Right atrium auricular region (tissue), 2 donors: Measurements from ENCODE around the gene PAX7. TPM values are rescaled to one million over a fixed set of nuclear protein-coding genes. Genes with fewer than 3 reads are reported as not detected.

Experiments used
- DNase-seq: peaks from one replicate; pipeline ENCODE4 v3.0.0-alpha.2; 2019; ENCODE audit warnings: low spot score
- H3K27ac ChIP-seq, 2 donors: fragments of 200-600 bp; sonication (generic); 1 replicate in 1 of 2; 2 replicates in 1 of 2; pipeline ENCODE4 v1.5.1; 2016 to 2019
- H3K27me3 ChIP-seq, 2 donors: fragments of 200-600 bp; sonication (generic); one replicate each; pipeline versions ENCODE4 v1.5.1 to v1.6.0; 2017 to 2019
- H3K36me3 ChIP-seq: fragments of 200-600 bp; sonication (generic); one replicate; pipeline ENCODE4 v1.5.1; 2016
- H3K4me1 ChIP-seq, 2 donors: fragments of 200-600 bp; sonication (generic); one replicate each; pipeline versions ENCODE4 v1.5.1 to v1.6.0; 2017 to 2019
- H3K4me3 ChIP-seq, 2 donors: fragments of 200-600 bp; sonication (generic); 1 replicate in 1 of 2; 2 replicates in 1 of 2; pipeline ENCODE4 v1.5.1; 2017 to 2019; ENCODE audit warnings: mild to moderate bottlenecking in 1 of 2, moderate library complexity in 1 of 2
- H3K9me3 ChIP-seq, 2 donors: fragments of 200-600 bp; sonication (generic); one replicate each; pipeline ENCODE4 v1.5.1; 2019
- total RNA-seq, 2 donors: library from RNA; depleted of rRNA; stranded (reverse); fragments of >200 nt; gene quantifications; one replicate each; pipeline ENCODE4 v1.1.0, GENCODE V29; 2016
- TF ChIP-seq, protein P1 (sequence below), 2 donors: fragments of 200-600 bp; sonication (generic); IDR thresholded peaks; one replicate each; pipeline ENCODE4 v1.5.1; 2019; ENCODE audit warnings: antibody characterized with exemption in 2 of 2

The PAX7 gene
- total RNA-seq, 2 donors from 2014 or later: not detected

DNA sequence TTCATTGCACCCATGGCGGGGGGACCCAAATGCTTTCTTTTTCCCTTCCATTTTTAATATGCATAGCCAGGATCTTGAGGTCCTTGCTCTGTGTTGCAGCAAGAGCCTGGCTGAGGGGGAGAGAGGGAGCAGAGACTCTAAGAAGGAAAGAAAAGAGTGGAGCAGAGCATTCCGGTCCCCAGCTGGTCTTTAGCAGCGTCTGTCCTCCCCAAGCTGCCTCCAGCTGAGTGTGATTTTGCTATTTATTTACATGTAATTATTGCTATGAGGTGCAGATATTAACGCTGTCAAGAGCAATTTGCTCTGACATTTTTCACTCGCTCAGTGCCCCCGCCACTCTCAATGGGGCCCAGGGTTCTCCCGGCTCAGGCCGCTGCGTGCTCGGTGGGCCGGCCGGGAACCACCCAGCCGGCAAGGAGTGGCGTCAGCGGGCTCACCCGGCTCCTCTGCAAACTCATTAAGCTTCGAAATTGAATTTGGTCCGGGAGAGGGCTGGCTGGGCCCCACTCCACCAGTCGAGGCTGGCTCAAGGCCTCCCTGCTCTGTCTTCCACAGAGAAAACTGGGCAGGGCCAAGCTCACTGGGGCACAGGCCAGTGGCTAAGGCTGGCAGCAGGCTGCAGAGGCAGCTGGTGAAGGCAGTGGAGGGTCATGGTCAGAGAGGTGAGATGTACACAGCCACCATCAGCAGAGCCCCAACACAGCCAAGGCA lies 93.2 kb downstream of the PAX7 start:
- H3K4me3 ChIP-seq: no peak overlapping the region
- no peaks in the 10 kb centered on the region for H3K4me1 ChIP-seq
- H3K27me3 ChIP-seq: no peaks in the 10 kb centered on the region
- H3K9me3 ChIP-seq: no peaks in the 10 kb centered on the region
- no peak for DNase-seq
- H3K27ac ChIP-seq: no peak overlapping the region
- H3K36me3 ChIP-seq: no peaks in the 10 kb centered on the region
- TF ChIP-seq, protein P1, sequence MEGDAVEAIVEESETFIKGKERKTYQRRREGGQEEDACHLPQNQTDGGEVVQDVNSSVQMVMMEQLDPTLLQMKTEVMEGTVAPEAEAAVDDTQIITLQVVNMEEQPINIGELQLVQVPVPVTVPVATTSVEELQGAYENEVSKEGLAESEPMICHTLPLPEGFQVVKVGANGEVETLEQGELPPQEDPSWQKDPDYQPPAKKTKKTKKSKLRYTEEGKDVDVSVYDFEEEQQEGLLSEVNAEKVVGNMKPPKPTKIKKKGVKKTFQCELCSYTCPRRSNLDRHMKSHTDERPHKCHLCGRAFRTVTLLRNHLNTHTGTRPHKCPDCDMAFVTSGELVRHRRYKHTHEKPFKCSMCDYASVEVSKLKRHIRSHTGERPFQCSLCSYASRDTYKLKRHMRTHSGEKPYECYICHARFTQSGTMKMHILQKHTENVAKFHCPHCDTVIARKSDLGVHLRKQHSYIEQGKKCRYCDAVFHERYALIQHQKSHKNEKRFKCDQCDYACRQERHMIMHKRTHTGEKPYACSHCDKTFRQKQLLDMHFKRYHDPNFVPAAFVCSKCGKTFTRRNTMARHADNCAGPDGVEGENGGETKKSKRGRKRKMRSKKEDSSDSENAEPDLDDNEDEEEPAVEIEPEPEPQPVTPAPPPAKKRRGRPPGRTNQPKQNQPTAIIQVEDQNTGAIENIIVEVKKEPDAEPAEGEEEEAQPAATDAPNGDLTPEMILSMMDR (IDR thresholded peaks at IDR 0.05): no peak

DNA sequence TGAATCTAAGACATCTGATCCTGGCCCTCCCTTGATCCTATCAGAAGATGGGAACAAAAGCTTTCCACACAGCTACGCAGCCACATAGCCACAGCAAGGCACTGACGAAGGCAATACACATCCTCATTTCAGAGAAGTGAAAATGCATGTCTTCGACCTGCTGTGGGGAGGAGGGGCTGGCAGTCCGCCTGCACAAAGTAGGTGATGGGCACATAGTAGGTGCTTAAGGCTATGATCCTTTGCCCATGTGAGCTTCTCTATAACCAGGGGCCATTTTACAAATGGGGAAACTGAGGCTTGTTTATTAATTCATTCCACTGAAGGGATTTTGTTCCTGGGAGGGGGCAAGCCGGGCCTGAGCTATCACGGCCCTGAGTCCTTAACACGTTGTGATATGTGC lies 94.2 kb downstream of the PAX7 start:
- Histone ChIP-seq H3K27me3 (no peaks in the 10 kb centered on the region), H3K4me3 (no peak overlapping the region), H3K9me3 (no peaks in the 10 kb centered on the region), H3K36me3 (no peaks in the 10 kb centered on the region), H3K4me1 (no peaks in the 10 kb centered on the region), H3K27ac (no peak overlapping the region)
- TF ChIP-seq, protein P1 (IDR thresholded peaks at IDR 0.05): no peak
- no peak for DNase-seq

DNA sequence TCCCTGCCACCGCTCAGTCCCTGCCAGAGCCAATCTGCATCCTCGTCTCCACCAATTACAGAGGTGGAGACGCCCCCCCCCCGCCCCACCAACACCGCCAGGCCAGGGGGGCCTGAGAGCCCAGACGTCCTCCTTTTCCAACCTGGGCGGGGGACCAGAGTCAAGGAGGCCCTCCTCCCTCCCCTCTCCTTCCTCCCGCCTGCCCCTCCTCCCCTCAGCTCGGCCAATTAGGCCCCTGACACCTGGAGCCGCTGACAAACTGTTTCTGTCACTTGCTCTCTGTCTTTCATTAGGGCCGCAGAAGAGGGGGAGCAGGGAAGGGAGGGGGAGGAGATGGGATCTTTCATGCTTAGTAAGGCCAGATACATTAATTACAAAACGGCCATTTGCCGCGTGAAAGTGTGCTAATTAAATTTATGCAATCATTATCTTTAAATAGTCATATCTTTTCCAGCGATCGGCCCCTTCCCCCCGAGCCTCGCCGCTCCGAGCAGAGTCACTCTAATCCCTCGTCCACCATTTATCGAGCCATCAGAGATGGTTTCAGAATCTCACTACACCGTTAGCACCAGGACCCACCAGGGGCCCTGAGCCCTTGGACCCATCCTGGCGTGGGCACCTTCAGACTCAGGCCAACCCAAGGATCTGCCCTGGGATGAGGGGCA lies 94.7 kb downstream of the PAX7 start:
- TF ChIP-seq, protein P1 (IDR thresholded peaks at IDR 0.05): no peak
- no peak for DNase-seq
- H3K4me3 ChIP-seq: no peak overlapping the region

DNA sequence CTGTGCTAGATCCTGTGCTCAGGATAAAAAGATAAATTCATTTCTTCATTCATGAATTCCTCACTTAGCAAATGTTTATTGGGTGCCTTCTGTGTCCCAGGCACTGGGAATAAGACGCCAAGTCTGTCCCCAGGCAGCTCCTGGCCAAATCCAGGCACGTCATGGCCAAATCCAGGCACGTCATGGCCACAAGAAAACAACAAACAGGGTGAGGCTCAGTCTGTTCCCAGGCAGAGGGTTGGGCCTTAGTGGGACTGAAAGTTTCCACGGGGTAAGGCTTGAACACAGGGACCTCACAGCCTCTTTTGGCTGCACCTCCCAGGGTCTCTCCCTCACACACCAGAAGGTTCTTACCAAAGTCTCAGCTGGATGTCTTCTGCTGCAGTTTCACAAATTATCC lies 95.7 kb downstream of the PAX7 start:
- no peaks in the 10 kb centered on the region for H3K9me3 ChIP-seq
- TF ChIP-seq, protein P1 (IDR thresholded peaks at IDR 0.05): no peak
- H3K27me3 ChIP-seq: no peaks in the 10 kb centered on the region
- H3K4me3 ChIP-seq: no peak overlapping the region
- no peak overlapping the region for H3K27ac ChIP-seq
- no peaks in the 10 kb centered on the region for H3K36me3 ChIP-seq
- DNase-seq: no peak
- H3K4me1 ChIP-seq: no peaks in the 10 kb centered on the region

More for the DNA sequence above, 94.7 kb downstream of the PAX7 start:
- H3K36me3 ChIP-seq: no peaks in the 10 kb centered on the region
- H3K27ac ChIP-seq: no peak overlapping the region
- H3K4me1 ChIP-seq: no peaks in the 10 kb centered on the region
- no peaks in the 10 kb centered on the region for H3K27me3 ChIP-seq
- H3K9me3 ChIP-seq: no peaks in the 10 kb centered on the region

DNA sequence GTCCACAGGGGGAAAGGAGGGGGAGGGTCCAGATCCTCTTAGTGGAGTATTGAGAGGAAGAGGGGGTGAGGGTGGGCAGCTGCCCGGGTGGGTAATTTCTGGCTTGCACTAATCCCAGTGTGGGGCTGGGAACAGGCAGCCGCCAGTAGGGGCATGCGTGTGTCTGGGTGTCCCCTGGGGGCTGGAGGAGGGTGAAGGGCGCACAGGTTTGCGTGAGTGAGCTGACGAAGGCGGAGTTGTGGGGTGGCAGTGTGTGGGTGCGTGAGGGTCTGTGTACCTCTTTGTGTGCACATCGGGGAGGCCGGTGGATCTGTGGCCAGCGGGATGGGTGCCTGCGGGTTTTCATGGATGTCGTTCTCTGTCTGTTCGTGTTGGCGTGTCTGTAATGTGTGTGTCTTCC lies 97.3 kb downstream of the PAX7 start:
- H3K27ac ChIP-seq: no peak overlapping the region
- H3K9me3 ChIP-seq: no peaks in the 10 kb centered on the region
- no peaks in the 10 kb centered on the region for H3K36me3 ChIP-seq
- no peak for DNase-seq
- H3K27me3 ChIP-seq: no peaks in the 10 kb centered on the region
- TF ChIP-seq, protein P1 (IDR thresholded peaks at IDR 0.05): no peak
- no peak overlapping the region for H3K4me3 ChIP-seq
- no peaks in the 10 kb centered on the region for H3K4me1 ChIP-seq
